ENCODE measurements around the gene FOXA3. TPM values are rescaled to one million over a fixed set of nuclear protein-coding genes. Genes with fewer than 3 reads are reported as not detected.

The FOXA3 gene
- total RNA-seq, 1 donor from 2014 or later, result 1.0 TPM

DNA sequence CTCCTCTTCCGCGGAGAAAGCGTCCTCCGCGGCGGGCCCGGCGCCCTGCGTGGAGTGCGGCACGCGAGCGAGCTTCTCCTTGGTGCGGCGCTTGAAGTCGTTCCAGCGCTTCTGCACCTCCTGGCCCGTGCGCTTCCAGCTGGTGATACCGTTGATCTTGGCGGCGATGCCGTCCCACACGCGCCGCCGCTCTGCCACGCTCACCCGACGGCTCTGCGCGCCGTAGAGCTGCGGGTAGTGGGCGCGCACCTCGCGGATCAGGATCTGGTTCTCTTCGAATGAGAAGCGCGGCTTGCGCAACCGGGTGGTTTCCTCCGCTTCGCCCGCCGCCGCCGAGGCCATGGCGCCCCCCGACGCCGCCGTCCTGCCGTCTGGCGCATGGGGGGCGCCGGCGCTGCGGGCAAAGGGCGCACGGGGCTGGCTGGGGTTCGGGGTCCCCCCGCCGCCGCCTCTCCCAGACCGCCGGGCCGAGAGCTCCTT lies 37.3 kb downstream of the FOXA3 start:
- no peak for TF ChIP-seq CTCF (IDR thresholded peaks at IDR 0.05; ENCODE audit: partially characterized antibody, unreplicated experiment)
- peak; percentile 43 for DNase-seq
- peaks cover 1% of the 10 kb centered on the region for H3K4me1 Mint-ChIP-seq (ENCODE audit: low read depth, unreplicated experiment)
- H3K27ac Mint-ChIP-seq (ENCODE audit: unreplicated experiment), result no peak overlapping the region
- peaks cover 11% of the 10 kb centered on the region for H3K9me3 Mint-ChIP-seq (ENCODE audit: unreplicated experiment)
- peaks cover 10% of the 10 kb centered on the region for H3K36me3 Mint-ChIP-seq (ENCODE audit: unreplicated experiment)
- peaks cover 13% of the 10 kb centered on the region for H3K27me3 Mint-ChIP-seq (ENCODE audit: unreplicated experiment)
- no peak overlapping the region for H3K4me3 Mint-ChIP-seq (ENCODE audit: unreplicated experiment)

DNA sequence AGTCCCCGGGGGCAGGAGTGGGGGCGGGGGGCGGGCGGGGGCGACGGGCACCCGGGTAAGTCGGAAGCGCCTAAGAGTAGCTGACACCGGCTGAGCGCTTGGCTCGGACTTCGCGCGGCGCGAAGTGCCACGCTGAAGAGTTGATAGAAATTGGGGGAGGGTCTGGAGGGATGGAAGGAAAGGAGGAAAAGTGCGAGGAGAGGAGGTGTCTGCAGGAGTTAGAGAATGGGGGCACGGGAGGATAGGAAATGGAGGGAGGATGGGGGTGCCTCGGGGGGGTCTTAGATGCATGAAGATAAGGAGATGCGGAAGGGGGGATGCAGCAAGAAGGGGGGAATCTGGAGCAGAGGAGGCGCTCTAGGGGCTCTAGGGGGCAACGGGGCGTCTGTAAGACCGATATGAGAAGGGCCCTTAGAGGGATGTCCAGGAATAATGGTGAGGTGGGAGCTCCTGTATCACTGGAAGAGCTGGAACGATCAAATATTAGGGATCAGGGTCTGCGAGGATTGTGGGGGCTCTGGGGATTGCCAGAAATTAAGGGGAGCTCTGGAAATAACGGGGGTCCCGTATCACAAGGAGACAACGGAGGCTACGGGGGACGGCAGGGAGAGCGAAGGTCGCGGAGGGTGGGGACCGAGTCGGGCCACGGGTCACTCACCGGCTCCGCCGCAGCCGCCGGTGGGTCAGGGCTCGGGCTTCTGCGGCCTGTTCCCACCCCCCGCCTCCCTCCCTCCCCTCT lies 38.0 kb downstream of the FOXA3 start, which contains the start of gene MYPOP:
MYPOP (minus strand) TSS at position 702 of the 739 bp plus-strand sequence. CDS start 840 bp downstream, outside the sequence.
- DNase-seq, result no peak
- Mint-ChIP-seq H3K27me3 (ENCODE audit: unreplicated experiment) (peaks cover 13% of the 10 kb centered on the region), H3K4me3 (ENCODE audit: unreplicated experiment) (peak within 1 kb of the TSS; percentile 96), H3K27ac (ENCODE audit: unreplicated experiment) (peak within 1 kb of the TSS; percentile 72), H3K36me3 (ENCODE audit: unreplicated experiment) (peaks cover 10% of the 10 kb centered on the region), H3K4me1 (ENCODE audit: low read depth, unreplicated experiment) (peaks cover 1% of the 10 kb centered on the region), H3K9me3 (ENCODE audit: unreplicated experiment) (peaks cover 13% of the 10 kb centered on the region)
- no peak for TF ChIP-seq CTCF (IDR thresholded peaks at IDR 0.05; ENCODE audit: partially characterized antibody, unreplicated experiment)

DNA sequence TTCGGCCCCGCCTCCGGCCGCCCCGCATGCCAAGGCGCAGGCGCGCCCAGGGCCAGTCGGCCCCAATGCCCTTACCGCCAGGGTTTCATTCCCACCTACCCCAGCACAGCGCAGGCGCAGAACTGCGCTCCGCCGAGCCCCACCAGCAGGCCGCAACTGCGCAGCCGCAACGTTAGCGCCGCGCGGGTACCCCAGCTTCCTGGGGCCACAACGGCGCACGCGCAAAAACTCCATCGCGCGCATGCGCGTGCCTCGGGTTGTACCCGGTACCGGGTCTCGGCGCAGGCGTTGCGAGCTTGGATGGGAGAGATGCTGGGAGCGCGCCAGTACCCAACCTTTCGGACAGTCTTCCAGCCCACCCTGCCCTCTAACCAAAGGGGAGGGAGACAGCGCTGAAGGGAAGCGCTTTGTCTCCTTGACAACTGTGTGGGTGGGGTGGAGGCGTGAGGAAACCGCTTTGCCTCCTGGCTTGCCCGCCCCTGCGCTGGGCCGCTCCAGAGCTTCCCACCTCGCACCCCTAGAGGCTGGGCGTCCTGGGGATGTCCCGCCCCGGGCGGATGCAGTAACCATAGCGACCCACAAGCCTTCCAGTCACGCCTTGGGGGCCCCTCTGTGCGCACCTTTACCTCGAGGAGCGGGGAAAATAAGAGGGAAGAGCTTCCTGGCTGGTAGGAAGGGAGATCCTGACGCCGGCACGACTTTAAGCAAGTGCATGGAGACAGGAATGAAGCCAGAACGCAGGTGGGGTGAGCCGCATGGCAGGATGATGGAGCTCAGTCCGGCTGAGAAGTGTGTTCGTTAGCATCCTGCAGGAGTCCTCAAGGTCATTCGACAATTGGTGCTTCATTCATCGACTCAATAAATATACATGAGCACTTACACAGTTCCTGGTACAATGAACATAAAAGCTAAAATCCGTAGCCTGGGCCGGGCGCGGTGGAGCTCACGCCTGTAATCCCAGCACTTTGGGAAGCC lies 38.8 kb downstream of the FOXA3 start:
- peak; percentile 99 for DNase-seq
- Mint-ChIP-seq H3K36me3 (ENCODE audit: unreplicated experiment) (peaks cover 10% of the 10 kb centered on the region), H3K4me1 (ENCODE audit: low read depth, unreplicated experiment) (peaks cover 1% of the 10 kb centered on the region), H3K27ac (ENCODE audit: unreplicated experiment) (peak overlapping the region; percentile 72), H3K9me3 (ENCODE audit: unreplicated experiment) (peaks cover 13% of the 10 kb centered on the region), H3K4me3 (ENCODE audit: unreplicated experiment) (peak overlapping the region; percentile 82), H3K27me3 (ENCODE audit: unreplicated experiment) (peaks cover 13% of the 10 kb centered on the region)
- no peak for TF ChIP-seq CTCF (IDR thresholded peaks at IDR 0.05; ENCODE audit: partially characterized antibody, unreplicated experiment)

GRCh38 chr19:45905011-45905410 lies 40.9 kb downstream of the FOXA3 start:
- no peak for TF ChIP-seq CTCF (IDR thresholded peaks at IDR 0.05; ENCODE audit: partially characterized antibody, unreplicated experiment)
- no peak overlapping the region for H3K4me3 Mint-ChIP-seq (ENCODE audit: unreplicated experiment)
- DNase-seq, result no peak
- peaks cover 8% of the 10 kb centered on the region for H3K36me3 Mint-ChIP-seq (ENCODE audit: unreplicated experiment)
- H3K4me1 Mint-ChIP-seq (ENCODE audit: low read depth, unreplicated experiment), result peaks cover 1% of the 10 kb centered on the region
- H3K27ac Mint-ChIP-seq (ENCODE audit: unreplicated experiment), result no peak overlapping the region
- H3K27me3 Mint-ChIP-seq (ENCODE audit: unreplicated experiment), result peaks cover 13% of the 10 kb centered on the region
- H3K9me3 Mint-ChIP-seq (ENCODE audit: unreplicated experiment), result peaks cover 11% of the 10 kb centered on the region

Measured in glutamatergic neuron (in vitro differentiated cells).